BJ (cell line): ENCODE results near the gene ATP6V0A1. TPM values are rescaled to one million over a fixed set of nuclear protein-coding genes. Genes with fewer than 3 reads are reported as not detected.
"Not testable (repeated sequence)": the region's sequence is repeated elsewhere in the genome, so short reads cannot be mapped to it uniquely, and the experiment has no call there.

ENCODE experiments used
- CTCF ChIA-PET: fragments of 350-600 bp; formaldehyde crosslinking; extraction: SDS; loops from one replicate; lab custom pipeline; 2021; ENCODE audit warnings: antibody characterized with exemption, inconsistent platforms; lab: Yijun Ruan, JAX
- POLR2A ChIA-PET: fragments of 300-600 bp; sonication (Branson Sonifier 250); formaldehyde crosslinking; extraction: SDS; loops from one replicate; lab custom pipeline; 2021; ENCODE audit warnings: antibody characterized with exemption; lab: Charles Lee
- DNase-seq: peaks from one replicate; pipeline ENCODE4 v3.0.0-alpha.2; 2011; ENCODE audit warnings: low read depth
- H3K27me3 ChIP-seq: 2 replicates; pipeline ENCODE4 v1.6.0; 2011; ENCODE audit warnings: low read length; ENCODE audit not compliant: control insufficient read depth, insufficient read depth
- H3K36me3 ChIP-seq: 2 replicates; pipeline ENCODE4 v1.5.1; 2011; ENCODE audit warnings: low read length; ENCODE audit not compliant: control insufficient read depth, insufficient read depth
- H3K4me3 ChIP-seq: 2 replicates; pipeline ENCODE4 v1.5.1; 2011; ENCODE audit warnings: low read depth, mild to moderate bottlenecking, control low read depth, low read length
- polyA plus RNA-seq: library from polyadenylated mRNA; depleted of rRNA; stranded (reverse); fragments of >200 nt; gene quantifications from 2 replicates; pipeline ENCODE4 v1.2.3, GENCODE V29; 2011
- TF ChIP-seq, protein P1 (sequence below): IDR thresholded peaks from 2 replicates; pipeline ENCODE4 v1.5.1; 2011; ENCODE audit warnings: low read depth, mild to moderate bottlenecking, control low read depth, inconsistent platforms, low read length, moderate library complexity; ENCODE audit not compliant: insufficient read depth

ATP6V0A1 gene
- polyA plus RNA-seq, 1 experiment: 37.1 TPM

DNA sequence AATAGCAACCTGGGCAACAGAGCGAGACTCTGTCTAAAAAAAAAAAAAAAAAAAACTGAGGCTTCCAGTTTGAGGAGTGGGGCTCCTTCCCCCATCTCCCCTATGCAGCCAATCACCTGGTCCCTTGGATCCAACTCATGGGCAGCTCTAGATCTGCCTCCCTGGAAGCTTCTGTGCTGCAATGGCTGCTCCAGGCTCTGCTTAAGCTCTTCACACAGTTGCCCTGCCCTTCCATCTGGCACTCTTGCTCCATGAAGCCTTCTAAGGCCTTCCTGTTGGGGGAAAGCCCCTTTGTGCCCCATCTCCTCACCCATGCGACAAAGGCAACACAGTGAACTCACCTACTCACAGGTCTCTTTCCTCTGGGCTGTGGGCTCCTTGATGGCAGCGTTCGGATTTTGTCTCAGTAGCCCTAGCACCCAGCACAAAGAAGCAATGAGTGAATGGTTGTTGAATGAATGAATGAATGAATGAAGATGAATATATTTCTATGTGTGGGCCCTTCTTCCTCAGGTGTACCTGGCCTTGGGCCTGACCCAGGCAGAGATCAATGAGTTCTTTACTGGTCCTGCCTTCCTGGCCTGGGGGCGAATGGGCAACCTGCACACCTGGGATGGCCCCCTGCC, 79.3 kb downstream of the ATP6V0A1 start:
- ChIA-PET CTCF (no interaction called here), POLR2A (no interaction called here)
- no peak for DNase-seq
- TF ChIP-seq, protein P1, sequence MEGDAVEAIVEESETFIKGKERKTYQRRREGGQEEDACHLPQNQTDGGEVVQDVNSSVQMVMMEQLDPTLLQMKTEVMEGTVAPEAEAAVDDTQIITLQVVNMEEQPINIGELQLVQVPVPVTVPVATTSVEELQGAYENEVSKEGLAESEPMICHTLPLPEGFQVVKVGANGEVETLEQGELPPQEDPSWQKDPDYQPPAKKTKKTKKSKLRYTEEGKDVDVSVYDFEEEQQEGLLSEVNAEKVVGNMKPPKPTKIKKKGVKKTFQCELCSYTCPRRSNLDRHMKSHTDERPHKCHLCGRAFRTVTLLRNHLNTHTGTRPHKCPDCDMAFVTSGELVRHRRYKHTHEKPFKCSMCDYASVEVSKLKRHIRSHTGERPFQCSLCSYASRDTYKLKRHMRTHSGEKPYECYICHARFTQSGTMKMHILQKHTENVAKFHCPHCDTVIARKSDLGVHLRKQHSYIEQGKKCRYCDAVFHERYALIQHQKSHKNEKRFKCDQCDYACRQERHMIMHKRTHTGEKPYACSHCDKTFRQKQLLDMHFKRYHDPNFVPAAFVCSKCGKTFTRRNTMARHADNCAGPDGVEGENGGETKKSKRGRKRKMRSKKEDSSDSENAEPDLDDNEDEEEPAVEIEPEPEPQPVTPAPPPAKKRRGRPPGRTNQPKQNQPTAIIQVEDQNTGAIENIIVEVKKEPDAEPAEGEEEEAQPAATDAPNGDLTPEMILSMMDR: no peak
- Histone ChIP-seq H3K27me3 (no peaks in the 10 kb centered on the region), H3K4me3 (no peak overlapping the region), H3K36me3 (peaks cover 16% of the 10 kb centered on the region)

DNA sequence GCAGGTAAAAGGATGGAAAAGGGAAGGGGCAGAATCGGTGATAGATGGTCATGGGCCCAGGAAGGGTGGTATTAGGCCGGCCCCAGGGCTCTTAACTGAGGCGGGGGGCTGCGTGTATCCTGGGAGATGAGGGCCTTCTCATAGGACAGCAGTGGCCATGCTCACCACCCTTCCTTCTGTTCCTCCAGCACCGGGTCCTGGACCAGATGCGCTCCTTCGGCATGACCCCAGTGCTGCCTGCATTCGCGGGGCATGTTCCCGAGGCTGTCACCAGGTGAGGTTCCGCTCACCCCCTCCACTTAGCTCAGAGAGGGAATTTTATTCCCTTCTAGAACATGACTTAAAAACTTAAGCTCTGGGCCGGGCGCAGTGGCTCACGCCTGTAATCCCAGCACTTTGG, 79.8 kb downstream of the ATP6V0A1 start:
- POLR2A ChIA-PET: no interaction called here
- TF ChIP-seq, protein P1: no peak
- CTCF ChIA-PET: interaction anchor here (0.8 kb wide), 1 partner anchor 39 kb away, joined by 3 read pairs; the partner anchor contains the start of gene PSMC3IP
- H3K27me3 ChIP-seq: no peaks in the 10 kb centered on the region
- no peak for DNase-seq
- H3K36me3 ChIP-seq: peaks cover 19% of the 10 kb centered on the region
- H3K4me3 ChIP-seq: no peak overlapping the region

DNA sequence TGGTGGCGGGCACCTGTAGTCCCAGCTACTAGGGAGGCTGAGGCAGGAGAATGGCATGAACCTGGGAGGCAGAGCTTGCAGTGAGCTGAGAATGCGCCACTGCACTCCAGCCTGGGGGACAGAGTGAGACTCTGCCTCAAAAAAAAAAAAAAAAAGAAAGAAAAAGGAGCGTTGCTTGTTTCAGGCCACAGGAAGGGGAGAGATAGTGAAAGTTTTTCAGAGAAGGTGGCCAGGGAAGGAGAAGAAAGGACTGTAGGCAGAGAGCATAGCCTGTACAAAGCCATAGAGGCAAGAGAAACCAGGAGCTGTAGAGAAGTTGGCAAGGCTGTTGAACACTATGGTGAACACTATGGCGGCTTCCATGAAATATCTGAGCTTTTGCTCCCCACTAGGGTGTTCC, 81.9 kb downstream of the ATP6V0A1 start:
- H3K27me3 ChIP-seq, DNase-seq, H3K4me3 ChIP-seq: not testable (repeated sequence)
- peaks cover 22% of the 10 kb centered on the region for H3K36me3 ChIP-seq
- ChIA-PET CTCF (interaction anchor here (0.8 kb wide), 1 partner anchor 9 kb away, joined by 3 read pairs; no protein-coding TSS in a partner anchor), POLR2A (interaction anchor here (0.6 kb wide), 1 partner anchor 182 kb away, joined by 5 read pairs; no protein-coding TSS in a partner anchor)

DNA sequence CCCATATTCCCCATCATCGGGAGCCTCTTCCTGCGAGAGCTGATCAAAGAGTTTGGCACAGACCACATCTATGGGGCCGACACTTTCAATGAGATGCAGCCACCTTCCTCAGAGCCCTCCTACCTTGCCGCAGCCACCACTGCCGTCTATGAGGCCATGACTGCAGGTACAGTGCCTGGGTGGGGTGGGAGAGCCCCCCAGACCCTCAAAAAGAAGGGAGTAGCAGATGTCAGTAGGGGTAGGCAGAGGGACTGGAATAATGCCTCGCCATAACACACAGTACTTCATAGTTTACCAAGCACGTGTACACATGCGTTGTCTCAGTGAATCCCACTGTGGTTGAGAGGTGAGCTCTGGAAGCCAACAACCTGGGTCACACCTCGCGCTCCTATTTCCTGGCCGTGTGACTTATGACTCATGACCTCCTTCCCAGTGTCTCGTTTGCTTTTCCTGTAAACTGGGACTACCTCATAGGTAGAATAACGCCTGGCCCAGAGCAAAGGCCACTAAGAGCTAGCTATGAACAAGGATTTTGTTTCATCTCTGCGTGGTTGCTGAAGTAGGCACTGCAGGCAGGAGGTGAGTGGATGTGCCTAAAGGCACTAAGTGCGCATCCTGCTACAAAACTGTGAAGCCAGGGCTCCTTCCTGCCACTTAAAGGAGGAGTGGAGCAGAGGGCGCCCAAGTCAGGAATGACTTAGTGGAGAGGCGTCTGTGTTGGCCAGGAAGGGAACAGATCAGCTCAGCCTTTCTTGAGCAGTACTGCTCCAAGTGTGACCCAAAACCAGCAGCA, 82.6 kb downstream of the ATP6V0A1 start:
- no peak for DNase-seq
- no peaks in the 10 kb centered on the region for H3K27me3 ChIP-seq
- no peak overlapping the region for H3K4me3 ChIP-seq
- peaks cover 22% of the 10 kb centered on the region for H3K36me3 ChIP-seq
- TF ChIP-seq, protein P1: no peak
- ChIA-PET CTCF (interaction anchor here (0.6 to 1.2 kb wide), 5 partner anchors 9 to 64 kb away, joined by 3 to 5 read pairs (median 3); no protein-coding TSS in a partner anchor), POLR2A (no interaction called here)

DNA sequence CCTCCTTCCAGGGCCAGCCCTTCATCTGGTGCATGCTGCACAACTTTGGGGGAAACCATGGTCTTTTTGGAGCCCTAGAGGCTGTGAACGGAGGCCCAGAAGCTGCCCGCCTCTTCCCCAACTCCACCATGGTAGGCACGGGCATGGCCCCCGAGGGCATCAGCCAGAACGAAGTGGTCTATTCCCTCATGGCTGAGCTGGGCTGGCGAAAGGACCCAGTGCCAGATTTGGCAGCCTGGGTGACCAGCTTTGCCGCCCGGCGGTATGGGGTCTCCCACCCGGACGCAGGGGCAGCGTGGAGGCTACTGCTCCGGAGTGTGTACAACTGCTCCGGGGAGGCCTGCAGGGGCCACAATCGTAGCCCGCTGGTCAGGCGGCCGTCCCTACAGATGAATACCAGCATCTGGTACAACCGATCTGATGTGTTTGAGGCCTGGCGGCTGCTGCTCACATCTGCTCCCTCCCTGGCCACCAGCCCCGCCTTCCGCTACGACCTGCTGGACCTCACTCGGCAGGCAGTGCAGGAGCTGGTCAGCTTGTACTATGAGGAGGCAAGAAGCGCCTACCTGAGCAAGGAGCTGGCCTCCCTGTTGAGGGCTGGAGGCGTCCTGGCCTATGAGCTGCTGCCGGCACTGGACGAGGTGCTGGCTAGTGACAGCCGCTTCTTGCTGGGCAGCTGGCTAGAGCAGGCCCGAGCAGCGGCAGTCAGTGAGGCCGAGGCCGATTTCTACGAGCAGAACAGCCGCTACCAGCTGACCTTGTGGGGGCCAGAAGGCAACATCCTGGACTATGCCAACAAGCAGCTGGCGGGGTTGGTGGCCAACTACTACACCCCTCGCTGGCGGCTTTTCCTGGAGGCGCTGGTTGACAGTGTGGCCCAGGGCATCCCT, 84.8 kb downstream of the ATP6V0A1 start:
- POLR2A ChIA-PET: interaction anchor here (0.6 kb wide), 1 partner anchor 349 kb away, joined by 3 read pairs; the partner anchor contains the start of gene GHDC
- CTCF ChIA-PET: no interaction called here
- no peaks in the 10 kb centered on the region for H3K27me3 ChIP-seq
- H3K4me3 ChIP-seq: no peak overlapping the region
- no peak for DNase-seq
- peaks cover 22% of the 10 kb centered on the region for H3K36me3 ChIP-seq
- TF ChIP-seq, protein P1: no peak
